Measurements from ENCODE around the gene IL23R. TPM values are rescaled to one million over a fixed set of nuclear protein-coding genes. Genes with fewer than 3 reads are reported as not detected.

IL23R gene
- total RNA-seq, 1 experiment from 2014 or later, result not detected

- DNase-seq (ENCODE audit: low spot score), result no peak
Observed at GRCh38 chr1:67304023-67304422, 137.8 kb downstream of the IL23R start.

DNA sequence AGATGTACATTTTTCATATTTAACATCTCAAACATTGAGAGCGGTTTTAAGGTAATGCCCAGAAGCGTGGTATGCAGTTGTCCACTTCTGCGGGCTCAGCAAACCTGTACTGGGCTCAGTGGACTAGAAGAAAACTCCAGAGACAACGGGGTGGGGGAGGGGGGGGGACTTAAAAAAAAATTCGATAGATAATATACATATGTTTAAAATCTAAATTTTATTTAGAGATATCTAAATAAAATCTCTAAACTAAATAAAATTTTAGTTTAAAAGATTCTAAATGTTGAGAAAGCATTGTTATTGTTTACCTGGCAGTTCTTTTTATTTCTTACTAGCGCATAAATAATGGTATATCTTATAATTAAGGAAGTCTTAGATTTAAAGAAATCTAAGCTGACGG is 140.3 kb downstream of the IL23R start:
- DNase-seq (ENCODE audit: low spot score), result no peak

- no peak for DNase-seq (ENCODE audit: low spot score)
Observed at GRCh38 chr1:67307251-67308060, 141.2 kb downstream of the IL23R start, which contains the start of gene IL12RB2. Gene IL12RB2, plus strand, starts transcription at chr1:67307873. Its CDS starts 12,496 bp downstream, at chr1:67320369.

DNA sequence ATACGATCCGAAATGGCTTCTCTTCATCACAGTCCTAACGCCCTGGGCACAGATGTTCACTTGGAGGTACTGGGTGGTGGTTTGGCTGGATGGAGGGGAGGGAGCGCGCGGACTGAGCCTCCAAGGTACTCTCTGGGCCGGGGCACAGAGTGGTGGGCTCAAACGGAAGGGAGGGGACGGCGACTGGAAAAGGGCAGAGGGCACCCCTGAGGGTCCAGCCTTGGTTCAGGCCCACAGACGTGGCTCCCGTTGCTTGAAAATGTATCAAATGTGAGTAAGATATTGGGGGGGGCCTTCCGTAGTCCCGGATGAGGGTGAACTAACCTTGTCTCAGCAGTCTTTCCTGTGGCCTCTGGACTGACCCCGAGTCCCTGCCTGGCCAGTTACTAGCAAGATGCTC is 141.9 kb downstream of the IL23R start:
- no peak for DNase-seq (ENCODE audit: low spot score)

Other genes starting within 250 kb of the IL23R start
- 0.93 and 1.5 TPM in 2 replicates for gene DNAI4, start 241.6 kb upstream of the IL23R start, total RNA-seq (2014; rRNA removed; shearing (Covaris generic))
- 36.1 and 41.1 TPM in 2 replicates for gene MIER1, start 241.5 kb upstream of the IL23R start, total RNA-seq (2014; rRNA removed; shearing (Covaris generic))
- 14.1 and 15.2 TPM in 2 replicates for gene SLC35D1, start 112.3 kb upstream of the IL23R start, total RNA-seq (2014; rRNA removed; shearing (Covaris generic))
- not detected in 2 replicates for gene C1orf141, start 31.5 kb upstream of the IL23R start, total RNA-seq (2014; rRNA removed; shearing (Covaris generic))
- not detected in 2 replicates for gene IL12RB2, start 141.4 kb downstream of the IL23R start, total RNA-seq (2014; rRNA removed; shearing (Covaris generic))

Data from A172 (cell line).